Prostate gland (tissue), 2 donors: ENCODE data around the gene NFIX. TPM values are rescaled to one million over a fixed set of nuclear protein-coding genes. Genes with fewer than 3 reads are reported as not detected.

Experiments used
- DNase-seq: peaks from one replicate; pipeline ENCODE4 v3.0.0-alpha.2; 2019; ENCODE audit warnings: low spot score
- H3K27ac ChIP-seq, 2 donors: fragments of 200-600 bp; sonication (generic); 2 replicates each; pipeline ENCODE4 v1.5.1; 2017 to 2019
- H3K27me3 ChIP-seq: fragments of 200-600 bp; sonication (generic); replicated peaks from 2 replicates; pipeline ENCODE4 v1.5.1; 2019; ENCODE audit not compliant: insufficient read depth
- H3K36me3 ChIP-seq, 2 donors: fragments of 200-600 bp; sonication (generic); 1 replicate in 1 of 2; 2 replicates in 1 of 2; pipeline versions ENCODE4 v1.5.1 to v1.8.1; 2017 to 2019
- H3K4me1 ChIP-seq: fragments of 200-600 bp; sonication (generic); replicated peaks from 2 replicates; pipeline ENCODE4 v1.5.1; 2019
- H3K4me3 ChIP-seq, 2 donors: fragments of 200-600 bp; sonication (generic); 2 replicates each; pipeline ENCODE4 v1.5.1; 2017 to 2019
- H3K9me3 ChIP-seq: fragments of 200-600 bp; sonication (generic); 2 replicates; pipeline ENCODE4 v1.5.1; 2017
- CTCF ChIP-seq, 4 experiments: fragments of 200-600 bp in 2 of 4; fragments of 450-650 bp in 2 of 4; sonication (generic) in 2 of 4; IDR thresholded peaks; 1 replicate in 3 of 4; 2 replicates in 1 of 4; pipeline ENCODE4 v1.5.1; 2016 to 2019; ENCODE audit warnings: antibody characterized with exemption in 4 of 4, mild to moderate bottlenecking in 2 of 4, moderate library complexity in 2 of 4
- POLR2A ChIP-seq: fragments of 450-650 bp; IDR thresholded peaks from one replicate; pipeline ENCODE4 v1.6.1; 2016; ENCODE audit warnings: antibody characterized with exemption, mild to moderate bottlenecking
- POLR2AphosphoS5 ChIP-seq: sonication (generic); formaldehyde crosslinking; IDR thresholded peaks from one replicate; pipeline ENCODE4 v1.6.1; 2017; ENCODE audit warnings: antibody characterized with exemption
- WGBS: methylation state at CpG from one replicate; pipeline ENCODE4 v1.1.5; 2018; 5-methylcytosine and 5-hydroxymethylcytosine counted together
- intact Hi-C: fragments of 100-400 bp; cut with DNase I; formaldehyde crosslinking; loops from one replicate; pipeline ENCODE4 v1.14.2; 2022
- total RNA-seq, 2 donors: library from RNA; depleted of rRNA; stranded (reverse); fragments of >200 nt; gene quantifications; one replicate each; pipeline ENCODE4 v1.1.0, GENCODE V29; 2016

Gene NFIX
- total RNA-seq, 2 donors from 2014 or later = 185 to 286 TPM

GRCh38 chr19:13052447-13053175 is 57.3 kb downstream of the NFIX start:
- Histone ChIP-seq H3K9me3 (no peaks in the 10 kb centered on the region), H3K36me3 (peaks cover 0 to 4% of the 10 kb centered on the region in 2 donors), H3K4me1 (peaks cover 80% of the 10 kb centered on the region), H3K27ac (peak overlapping the region; percentile 95 to 96), H3K4me3 (no peak overlapping the region), H3K27me3 (no peaks in the 10 kb centered on the region)
- intact Hi-C loops = loop anchor here (2.0 kb wide), 1 partner anchor 16 kb away; no protein-coding TSS in a partner anchor
- WGBS = 37% methylated on average over 12 of the region's 12 CpGs
- no peak for DNase-seq
- TF ChIP-seq POLR2AphosphoS5 = no peak
- TF ChIP-seq CTCF (IDR thresholded peaks at IDR 0.05) = no peak
- no peak for TF ChIP-seq POLR2A

GRCh38 chr19:13053238-13053637 is 58.0 kb downstream of the NFIX start:
- TF ChIP-seq POLR2AphosphoS5 = no peak
- TF ChIP-seq POLR2A = no peak
- no peak for TF ChIP-seq CTCF (IDR thresholded peaks at IDR 0.05)
- WGBS = 36% methylated on average over 3 of the region's 3 CpGs
- intact Hi-C loops = loop anchor here (2.0 kb wide), 1 partner anchor 16 kb away; no protein-coding TSS in a partner anchor
- Histone ChIP-seq H3K36me3 (peaks cover 0 to 4% of the 10 kb centered on the region in 2 donors), H3K4me1 (peaks cover 86% of the 10 kb centered on the region), H3K27me3 (no peaks in the 10 kb centered on the region), H3K9me3 (no peaks in the 10 kb centered on the region), H3K4me3 (no peak overlapping the region), H3K27ac (peak overlapping the region; percentile 95 to 96)
- no peak for DNase-seq

GRCh38 chr19:13053761-13054625 is 58.7 kb downstream of the NFIX start:
- intact Hi-C loops = loop anchor here (2.0 kb wide), 1 partner anchor 17 kb away; no protein-coding TSS in a partner anchor
- peak; percentile 80 for TF ChIP-seq POLR2AphosphoS5
- no peak for TF ChIP-seq CTCF (IDR thresholded peaks at IDR 0.05)
- peak; percentile 16 for TF ChIP-seq POLR2A
- Histone ChIP-seq H3K27ac (peak overlapping the region; percentile 95 to 96), H3K36me3 (peaks cover 0 to 4% of the 10 kb centered on the region in 2 donors), H3K4me3 (peak overlapping the region in 1 of 2 donors; percentile 7), H3K4me1 (peaks cover 89% of the 10 kb centered on the region), H3K27me3 (no peaks in the 10 kb centered on the region), H3K9me3 (no peaks in the 10 kb centered on the region)
- DNase-seq = peak; percentile 90
- 17% methylated on average over 17 of the region's 17 CpGs for WGBS

GRCh38 chr19:13054626-13055212 is 59.4 kb downstream of the NFIX start:
- no peak for TF ChIP-seq POLR2AphosphoS5
- TF ChIP-seq POLR2A = no peak
- TF ChIP-seq CTCF (IDR thresholded peaks at IDR 0.05) = no peak
- Histone ChIP-seq H3K9me3 (no peaks in the 10 kb centered on the region), H3K27ac (peak overlapping the region; percentile 95 to 96), H3K27me3 (no peaks in the 10 kb centered on the region), H3K4me1 (peaks cover 88% of the 10 kb centered on the region), H3K36me3 (peaks cover 0 to 4% of the 10 kb centered on the region in 2 donors), H3K4me3 (no peak overlapping the region)
- no peak for DNase-seq
- WGBS = 17% methylated on average over 11 of the region's 11 CpGs
- intact Hi-C loops = loop anchor here (5.0 kb wide), 1 partner anchor 32 kb away; no protein-coding TSS in a partner anchor
